NCI-H146 (cell line): ENCODE measurements around the gene KLHL3.
A peak's percentile ranks its signal among the peaks of the same experiment; 100 is the strongest.

ENCODE experiments used
- DNase-seq: peaks from one replicate; lab custom pipeline; 2025; lab: John Stamatoyannopoulos, UW

The KLHL3 gene

GRCh38 chr5:137743031-137743640 lies 7.2 kb upstream of the KLHL3 start:
- peak; percentile 73 for DNase-seq

GRCh38 chr5:137741718-137742117 lies 5.8 kb upstream of the KLHL3 start:
- DNase-seq, result peak; percentile 87

DNA sequence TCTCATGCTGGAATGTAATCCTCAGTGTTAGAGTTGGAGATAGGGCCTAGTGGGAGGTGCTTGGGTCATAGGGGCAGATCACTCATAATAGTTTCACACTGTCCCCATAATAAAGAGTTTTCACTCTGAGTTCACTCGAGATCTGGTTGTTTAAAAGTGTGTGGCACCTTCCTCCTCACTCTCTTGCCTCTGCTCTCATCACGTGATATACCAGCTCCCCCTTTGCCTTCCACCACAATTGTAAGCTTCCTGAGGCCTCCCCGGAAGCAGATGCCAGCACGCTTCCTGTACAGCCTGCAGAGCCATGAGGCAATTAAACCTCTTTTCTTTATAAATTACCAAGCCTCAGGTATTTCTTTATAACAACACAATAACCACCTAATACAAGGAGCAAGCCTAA lies 3.8 kb upstream of the KLHL3 start:
- DNase-seq, result no peak

DNA sequence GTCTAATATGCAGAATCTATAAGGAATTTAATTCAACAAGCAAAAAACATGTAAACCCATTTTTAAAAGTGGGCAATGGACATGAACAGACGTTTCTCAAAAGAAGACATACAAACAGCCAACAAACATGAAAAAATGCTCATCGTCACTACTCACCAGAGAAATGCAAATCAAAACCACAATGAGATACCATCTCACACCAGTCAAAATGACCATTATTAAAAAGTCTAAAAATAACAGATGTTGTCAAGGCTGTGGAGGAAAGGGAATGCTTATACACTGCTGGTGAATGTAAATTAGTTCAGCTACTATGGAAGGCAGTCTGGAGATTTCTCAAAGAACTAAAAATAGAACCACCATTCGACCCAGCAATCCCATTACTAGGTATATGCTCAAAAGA lies 3.1 kb upstream of the KLHL3 start:
- no peak for DNase-seq

DNA sequence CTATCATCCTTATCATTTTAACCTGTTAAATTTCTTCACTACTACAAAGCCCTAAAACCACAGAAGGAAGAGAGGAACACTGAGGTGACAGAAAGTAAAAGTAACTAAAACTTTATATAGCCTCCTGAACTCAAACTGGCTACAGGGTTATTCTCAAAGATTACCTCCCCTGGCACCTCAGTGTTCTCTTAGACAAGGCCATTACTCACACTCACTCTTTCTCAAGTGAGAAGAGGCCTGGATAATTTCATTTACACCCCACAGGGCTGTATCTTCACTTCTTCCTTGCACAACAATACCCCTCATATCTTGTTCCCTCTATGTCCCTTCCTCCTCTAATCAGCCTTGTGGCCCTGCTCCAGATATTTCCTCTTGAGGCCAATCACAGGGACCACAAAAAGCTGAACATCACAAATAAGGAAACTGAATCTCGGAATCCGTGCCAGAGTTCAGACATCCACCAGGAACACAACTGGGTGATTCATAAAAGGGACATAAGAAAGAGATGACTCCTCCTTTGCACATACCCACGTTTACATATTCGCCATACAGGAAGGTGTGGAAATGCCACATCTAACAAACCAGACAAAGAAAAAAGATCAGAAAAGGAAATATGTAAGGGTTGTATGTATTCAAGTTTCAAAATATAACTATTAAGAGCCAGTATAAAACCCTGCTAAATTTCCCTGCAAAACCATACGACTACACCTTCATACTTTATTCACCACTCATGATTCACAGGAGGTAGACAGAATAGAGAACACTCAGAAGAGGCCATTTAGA lies 1.7 kb upstream of the KLHL3 start:
- DNase-seq, result no peak

- DNase-seq, result no peak
Measured at GRCh38 chr5:137736496-137736895, 607 bp upstream of the KLHL3 start.

DNA sequence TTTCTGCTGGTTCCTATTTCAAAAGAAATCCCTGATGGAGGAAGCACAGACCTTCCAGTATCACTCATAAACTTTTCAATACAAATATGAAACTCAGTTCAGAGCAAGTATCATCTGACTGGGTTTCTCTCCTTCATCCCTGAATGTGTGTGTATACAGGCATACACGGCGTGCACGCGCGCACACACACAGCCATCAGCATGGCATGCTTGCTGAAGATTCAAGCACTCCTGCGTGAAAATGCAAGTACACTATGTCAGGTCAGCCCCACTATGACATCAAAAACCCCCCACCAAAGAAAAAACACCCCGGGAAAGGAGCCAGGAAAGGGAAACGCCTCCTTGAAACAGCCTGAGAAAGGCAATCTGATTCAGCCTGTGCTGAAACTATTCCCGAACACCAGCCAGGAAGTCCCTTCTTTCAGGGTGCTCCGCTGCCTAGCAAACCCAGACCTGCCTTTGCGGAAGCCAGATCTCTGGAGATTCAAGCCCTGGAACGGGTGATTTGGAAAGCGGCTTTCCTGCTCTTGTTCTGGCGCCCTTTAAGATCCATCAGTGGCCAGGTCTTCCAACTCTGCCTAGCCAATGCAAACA lies 831 bp downstream of the KLHL3 start:
- DNase-seq, result peak; percentile 48

GRCh38 chr5:137734331-137734730 lies 1.6 kb downstream of the KLHL3 start:
- DNase-seq, result peak; percentile 25

GRCh38 chr5:137733922-137734321 lies 2.0 kb downstream of the KLHL3 start:
- DNase-seq, result no peak

DNA sequence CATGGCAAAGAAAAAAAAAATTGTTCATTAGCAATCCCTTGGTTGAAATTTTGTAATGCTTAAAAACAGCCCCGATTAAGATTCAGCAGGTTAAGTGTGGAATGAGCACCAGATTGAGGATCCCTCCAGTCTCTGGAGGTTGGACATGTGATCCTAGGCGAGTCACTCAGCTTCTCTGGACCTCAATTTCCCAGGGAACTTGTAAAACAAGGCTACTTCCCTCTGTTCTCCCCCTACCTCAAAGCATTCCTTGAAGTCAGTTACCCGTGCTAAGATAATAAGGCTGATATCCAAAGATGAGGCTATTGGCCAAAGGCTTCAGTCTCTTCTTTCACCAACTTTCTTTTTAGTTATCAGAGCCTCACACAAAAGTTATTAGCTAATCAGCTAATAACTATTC lies 2.9 kb downstream of the KLHL3 start:
- no peak for DNase-seq

GRCh38 chr5:137731176-137731575 lies 4.7 kb downstream of the KLHL3 start:
- no peak for DNase-seq

DNA sequence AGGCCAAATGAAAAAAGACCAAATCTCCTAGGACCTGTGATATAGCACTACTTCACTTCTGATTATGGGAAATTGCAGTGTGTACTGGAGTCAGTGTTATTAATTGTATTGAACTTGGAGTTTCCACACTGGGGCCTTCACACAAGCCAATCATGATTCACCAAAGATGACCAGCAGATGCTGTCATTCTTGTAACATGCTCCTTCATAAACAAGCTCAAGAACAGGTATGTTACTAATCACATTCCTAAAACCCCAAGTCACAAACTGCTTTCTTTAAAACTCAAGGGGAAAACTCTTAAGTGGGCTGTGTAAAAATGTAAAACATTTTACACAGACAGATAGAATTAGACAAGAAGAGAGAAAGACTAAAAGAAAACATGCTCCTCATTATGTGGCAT lies 5.6 kb downstream of the KLHL3 start:
- DNase-seq, result no peak

DNA sequence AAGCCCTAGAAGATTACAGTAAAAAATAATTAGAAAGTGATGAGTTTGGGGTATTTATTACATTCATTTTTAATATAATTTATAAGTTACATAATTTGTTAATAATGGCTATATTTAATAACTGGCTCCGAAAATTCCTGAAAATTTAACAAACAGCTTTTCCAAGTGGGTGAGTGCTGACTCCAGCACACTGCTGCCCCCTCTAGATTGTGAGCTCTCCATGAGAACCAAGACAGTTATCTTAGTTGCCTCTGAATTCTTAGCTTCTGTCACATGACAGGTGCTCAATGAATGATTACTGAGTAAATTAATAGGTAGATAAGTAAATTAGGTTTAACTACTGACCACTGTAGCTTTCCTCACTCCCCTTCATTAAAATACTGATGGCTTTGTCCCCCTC lies 7.8 kb downstream of the KLHL3 start:
- DNase-seq, result no peak

DNA sequence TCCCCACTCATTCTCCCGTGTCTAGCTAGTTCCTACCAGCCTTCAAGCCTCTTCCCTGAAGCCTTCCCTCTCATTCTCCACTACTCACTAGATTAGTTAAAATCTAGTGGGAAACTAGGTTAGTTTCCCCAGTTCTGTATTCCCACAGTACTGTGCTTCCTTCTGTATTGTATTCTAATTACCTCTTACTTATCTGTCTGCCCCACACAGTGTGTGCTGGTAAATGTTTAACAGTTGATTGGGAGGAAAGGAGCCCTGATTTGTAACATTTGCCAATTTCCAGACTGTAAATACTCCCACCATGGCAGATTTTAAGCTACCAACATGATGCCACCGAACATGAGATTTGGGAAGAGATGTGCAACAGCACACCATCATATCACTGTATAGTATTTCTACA lies 8.3 kb downstream of the KLHL3 start:
- DNase-seq, result no peak

DNA sequence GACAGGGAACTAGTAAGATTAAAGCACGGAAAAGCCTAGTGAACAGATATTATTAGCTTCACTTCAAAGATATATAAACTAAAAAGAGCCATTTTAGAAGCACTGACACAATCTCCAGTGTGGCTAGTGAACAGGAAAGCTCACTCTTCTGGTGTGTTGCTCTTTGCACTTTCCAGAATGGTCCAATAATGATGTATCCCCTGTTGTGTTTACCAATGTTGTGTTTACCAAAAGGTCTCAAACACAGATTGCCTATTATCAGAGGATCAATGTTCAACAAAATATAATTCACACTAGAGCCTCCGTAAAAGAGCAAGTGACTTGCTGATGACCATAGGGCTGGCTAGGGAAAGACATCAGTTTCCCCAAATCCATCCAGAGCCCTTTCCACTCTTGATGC lies 11.6 kb downstream of the KLHL3 start:
- no peak for DNase-seq

DNA sequence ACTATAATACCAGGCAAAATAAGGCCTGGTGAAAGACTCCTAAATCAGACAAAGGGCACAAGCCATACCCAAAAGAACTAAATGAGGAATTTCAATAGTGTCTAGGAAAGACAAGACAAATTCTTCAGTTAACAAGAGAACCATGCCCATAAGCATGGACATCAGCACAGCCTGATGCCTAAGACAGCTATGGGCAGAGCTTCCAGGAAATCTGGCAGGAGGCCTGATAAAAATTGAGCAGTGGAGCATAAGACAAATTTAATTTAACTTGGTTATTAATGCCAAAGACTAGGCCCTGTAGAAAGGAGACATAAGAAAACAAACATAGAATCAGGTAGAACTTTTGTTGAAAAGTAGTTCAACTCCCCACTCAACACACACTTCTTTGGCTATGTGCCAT lies 17.3 kb downstream of the KLHL3 start:
- DNase-seq, result no peak

- no peak for DNase-seq
Measured at GRCh38 chr5:137716337-137716736, 19.6 kb downstream of the KLHL3 start.

- DNase-seq, result no peak
Measured at GRCh38 chr5:137715456-137715855, 20.4 kb downstream of the KLHL3 start.

DNA sequence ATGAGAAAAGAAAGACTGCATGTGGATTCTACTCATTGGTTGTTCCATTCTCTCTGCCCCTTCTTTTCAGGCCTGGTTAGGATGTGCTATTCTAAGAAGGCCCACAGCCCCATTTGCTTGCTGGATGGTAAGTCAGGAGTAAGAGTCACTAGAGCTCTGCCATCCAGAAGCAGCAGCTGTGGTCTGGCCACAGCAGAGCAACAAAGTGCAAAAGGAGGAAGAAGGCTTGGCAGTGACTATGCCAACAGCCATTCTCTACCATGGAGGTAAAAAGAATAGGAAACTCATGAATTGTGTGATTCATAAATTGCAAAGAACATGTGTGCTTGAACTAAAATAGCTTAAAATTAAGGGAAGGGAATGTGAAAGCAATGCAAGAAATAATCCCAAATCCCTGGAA lies 20.9 kb downstream of the KLHL3 start:
- DNase-seq, result no peak

GRCh38 chr5:137714494-137714893 lies 21.4 kb downstream of the KLHL3 start:
- DNase-seq, result no peak

GRCh38 chr5:137712139-137712667 lies 23.7 kb downstream of the KLHL3 start:
- DNase-seq, result no peak

GRCh38 chr5:137710086-137710485 lies 25.8 kb downstream of the KLHL3 start:
- no peak for DNase-seq
